ENCODE results near the gene MTA3. TPM values are rescaled to one million over a fixed set of nuclear protein-coding genes. Genes with fewer than 3 reads are reported as not detected.

MTA3 gene
- total RNA-seq, 3 donors from 2014 or later: 31.4 to 58.0 (median 49.2) TPM

- Histone ChIP-seq H3K4me3 (no peak overlapping the region), H3K27me3 (no peaks in the 10 kb centered on the region), H3K9me3 (no peaks in the 10 kb centered on the region), H3K36me3 (no peaks in the 10 kb centered on the region), H3K4me1 (no peaks in the 10 kb centered on the region), H3K27ac (no peak overlapping the region)
- TF ChIP-seq POLR2A (IDR thresholded peaks at IDR 0.05): no peak
- no peak for TF ChIP-seq POLR2AphosphoS5 (IDR thresholded peaks at IDR 0.05)
- no peak for TF ChIP-seq CTCF (IDR thresholded peaks at IDR 0.05)
- intact Hi-C loops (cut with DNase I; ENCODE audit: low total_unique reads): no loop called here
- no peak for DNase-seq (ENCODE audit: low spot score in 2 of 2)
Observed at GRCh38 chr2:42762155-42762554, 193.7 kb downstream of the MTA3 start.

GRCh38 chr2:42762823-42763804 lies 194.7 kb downstream of the MTA3 start:
- no peak for DNase-seq (ENCODE audit: low spot score in 2 of 2)
- Histone ChIP-seq H3K27me3 (no peaks in the 10 kb centered on the region), H3K36me3 (no peaks in the 10 kb centered on the region), H3K4me1 (no peaks in the 10 kb centered on the region), H3K27ac (no peak overlapping the region), H3K9me3 (no peaks in the 10 kb centered on the region), H3K4me3 (no peak overlapping the region)
- TF ChIP-seq CTCF (IDR thresholded peaks at IDR 0.05) (no peak), POLR2AphosphoS5 (IDR thresholded peaks at IDR 0.05) (no peak), POLR2A (IDR thresholded peaks at IDR 0.05) (no peak)
- intact Hi-C loops (cut with DNase I; ENCODE audit: low total_unique reads): no loop called here

GRCh38 chr2:42764096-42764495 lies 195.7 kb downstream of the MTA3 start, which contains the start of gene OXER1:
Gene OXER1, minus strand, starts transcription at chr2:42764135. Its CDS starts 73 bp downstream, at chr2:42764062.
- no peak for TF ChIP-seq CTCF (IDR thresholded peaks at IDR 0.05)
- TF ChIP-seq POLR2A (IDR thresholded peaks at IDR 0.05): no peak
- TF ChIP-seq POLR2AphosphoS5 (IDR thresholded peaks at IDR 0.05): no peak
- intact Hi-C loops (cut with DNase I; ENCODE audit: low total_unique reads): no loop called here
- no peaks in the 10 kb centered on the region for H3K4me1 ChIP-seq
- H3K4me3 ChIP-seq: no peak within 1 kb of the TSS
- DNase-seq (ENCODE audit: low spot score in 2 of 2): no peak
- no peak within 1 kb of the TSS for H3K27ac ChIP-seq
- H3K9me3 ChIP-seq: no peaks in the 10 kb centered on the region
- no peaks in the 10 kb centered on the region for H3K27me3 ChIP-seq
- H3K36me3 ChIP-seq: no peaks in the 10 kb centered on the region

- no peak for DNase-seq (ENCODE audit: low spot score in 2 of 2)
- intact Hi-C loops (cut with DNase I; ENCODE audit: low total_unique reads): no loop called here
- no peak for TF ChIP-seq POLR2A (IDR thresholded peaks at IDR 0.05)
- no peak for TF ChIP-seq CTCF (IDR thresholded peaks at IDR 0.05)
- TF ChIP-seq POLR2AphosphoS5 (IDR thresholded peaks at IDR 0.05): no peak
- Histone ChIP-seq H3K27me3 (no peaks in the 10 kb centered on the region), H3K9me3 (no peaks in the 10 kb centered on the region), H3K4me3 (no peak overlapping the region), H3K4me1 (no peaks in the 10 kb centered on the region), H3K36me3 (no peaks in the 10 kb centered on the region), H3K27ac (no peak overlapping the region)
Observed at GRCh38 chr2:42764901-42765300, 196.5 kb downstream of the MTA3 start.

GRCh38 chr2:42765686-42766085 lies 197.3 kb downstream of the MTA3 start:
- Histone ChIP-seq H3K9me3 (no peaks in the 10 kb centered on the region), H3K27me3 (no peaks in the 10 kb centered on the region), H3K27ac (no peak overlapping the region), H3K36me3 (no peaks in the 10 kb centered on the region), H3K4me3 (no peak overlapping the region), H3K4me1 (no peaks in the 10 kb centered on the region)
- TF ChIP-seq POLR2AphosphoS5 (IDR thresholded peaks at IDR 0.05) (no peak), POLR2A (IDR thresholded peaks at IDR 0.05) (no peak), CTCF (IDR thresholded peaks at IDR 0.05) (no peak)
- intact Hi-C loops (cut with DNase I; ENCODE audit: low total_unique reads): no loop called here
- no peak for DNase-seq (ENCODE audit: low spot score in 2 of 2)

Data from breast epithelium (tissue), 4 donors.